Liver (tissue), 9 donors: ENCODE data around the gene PLPP4. TPM values are rescaled to one million over a fixed set of nuclear protein-coding genes. Genes with fewer than 3 reads are reported as not detected.

Experiments used
- DNase-seq: peaks from one replicate; pipeline ENCODE4 v3.0.0-alpha.2; 2017; ENCODE audit warnings: low spot score
- H3K27ac ChIP-seq, 2 donors: one replicate each; pipeline ENCODE4 v1.7.0; 2013; ENCODE audit warnings: inconsistent platforms in 2 of 2, low read length in 2 of 2, control low read depth in 1 of 2, low read depth in 1 of 2, mild to moderate bottlenecking in 1 of 2
- H3K27me3 ChIP-seq, 4 donors: one replicate each; pipeline versions ENCODE4 v1.6.1 to v1.7.0; 2013; ENCODE audit warnings: low read length in 3 of 4, inconsistent platforms in 1 of 4, mild to moderate bottlenecking in 1 of 4, moderate library complexity in 1 of 4; ENCODE audit not compliant: control insufficient read depth in 4 of 4, insufficient read depth in 4 of 4
- H3K36me3 ChIP-seq, 4 donors: one replicate each; pipeline versions ENCODE4 v1.6.1 to v1.7.0; 2013; ENCODE audit warnings: low read length in 3 of 4, mild to moderate bottlenecking in 3 of 4, low read depth in 1 of 4, moderate library complexity in 1 of 4; ENCODE audit not compliant: control insufficient read depth in 4 of 4, insufficient read depth in 3 of 4
- H3K4me1 ChIP-seq, 4 donors: one replicate each; pipeline versions ENCODE4 v1.6.1 to v1.7.0; 2013; ENCODE audit warnings: low read length in 3 of 4, mild to moderate bottlenecking in 3 of 4, moderate library complexity in 1 of 4; ENCODE audit not compliant: control insufficient read depth in 4 of 4, insufficient read depth in 4 of 4
- H3K4me3 ChIP-seq, 3 donors: one replicate each; pipeline versions ENCODE4 v1.6.1 to v1.7.0; 2013; ENCODE audit warnings: low read length in 3 of 3, control low read depth in 1 of 3, low read depth in 1 of 3, mild to moderate bottlenecking in 1 of 3
- H3K9ac ChIP-seq, 2 donors: one replicate each; pipeline ENCODE4 v1.7.0; 2013; ENCODE audit warnings: low read length in 2 of 2, mild to moderate bottlenecking in 2 of 2, moderate library complexity in 2 of 2, control low read depth in 1 of 2, low read depth in 1 of 2
- H3K9me3 ChIP-seq, 4 donors: one replicate each; pipeline versions ENCODE4 v1.6.1 to v1.7.0; 2013; ENCODE audit warnings: low read length in 3 of 4; ENCODE audit not compliant: control insufficient read depth in 4 of 4
- ATF3 ChIP-seq: IDR thresholded peaks from 2 replicates; pipeline ENCODE4 v1.6.1; 2016; ENCODE audit warnings: antibody characterized with exemption
- CTCF ChIP-seq: fragments of 150-350 bp; IDR thresholded peaks from 2 replicates; pipeline ENCODE4 v1.5.1; 2017; ENCODE audit warnings: improper control_type of control experiment, low read depth, low read length; ENCODE audit not compliant: missing input control
- EGR1 ChIP-seq, 2 donors: IDR thresholded peaks; 2 replicates each; pipeline ENCODE4 v1.6.1; 2016 to 2018; ENCODE audit warnings: antibody characterized with exemption in 2 of 2, low read depth in 2 of 2
- FOXA1 ChIP-seq: IDR thresholded peaks from 2 replicates; pipeline ENCODE4 v1.6.1; 2016; ENCODE audit warnings: antibody characterized with exemption
- FOXA2 ChIP-seq: IDR thresholded peaks from 2 replicates; pipeline ENCODE4 v1.6.1; 2016; ENCODE audit warnings: antibody characterized with exemption
- HNF4A ChIP-seq, 2 donors: conservative IDR thresholded peaks; 2 replicates each; pipeline ENCODE4 v1.6.1; 2016; ENCODE audit warnings: antibody characterized with exemption in 2 of 2, mild to moderate bottlenecking in 2 of 2
- HNF4G ChIP-seq: IDR thresholded peaks from 2 replicates; pipeline ENCODE4 v1.6.1; 2016; ENCODE audit warnings: antibody characterized with exemption
- JUND ChIP-seq, 2 donors: IDR thresholded peaks; 2 replicates each; pipeline ENCODE4 v1.6.1; 2016; ENCODE audit warnings: antibody characterized with exemption in 2 of 2
- NR2F2 ChIP-seq: IDR thresholded peaks from 2 replicates; pipeline ENCODE4 v1.6.1; 2016; ENCODE audit warnings: antibody characterized with exemption
- RAD21 ChIP-seq, 2 donors: IDR thresholded peaks; 2 replicates each; pipeline ENCODE4 v1.6.1; 2016; ENCODE audit warnings: antibody characterized with exemption in 2 of 2, mild to moderate bottlenecking in 2 of 2
- REST ChIP-seq: IDR thresholded peaks from 2 replicates; pipeline ENCODE4 v1.6.1; 2016; ENCODE audit warnings: antibody characterized with exemption, mild to moderate bottlenecking
- RXRA ChIP-seq, 2 donors: IDR thresholded peaks; 2 replicates each; pipeline ENCODE4 v1.6.1; 2017 to 2018; ENCODE audit warnings: antibody characterized with exemption in 2 of 2, mild to moderate bottlenecking in 1 of 2
- SP1 ChIP-seq: IDR thresholded peaks from 2 replicates; pipeline ENCODE4 v1.6.1; 2018; ENCODE audit warnings: antibody characterized with exemption, mild to moderate bottlenecking
- TAF1 ChIP-seq: conservative IDR thresholded peaks from 2 replicates; pipeline ENCODE4 v1.6.1; 2016; ENCODE audit warnings: antibody characterized with exemption, mild to moderate bottlenecking
- YY1 ChIP-seq: IDR thresholded peaks from 2 replicates; pipeline ENCODE4 v1.6.1; 2016; ENCODE audit warnings: antibody characterized with exemption, mild to moderate bottlenecking
- ZBTB33 ChIP-seq: IDR thresholded peaks from 2 replicates; pipeline ENCODE4 v1.6.1; 2016; ENCODE audit warnings: antibody characterized with exemption
- WGBS: extraction: QIAGEN DNeasy Blood & Tissue Kit; methylation state at CpG from one replicate; pipeline ENCODE4 v1.1.7; 2013; 5-methylcytosine and 5-hydroxymethylcytosine counted together
- polyA plus RNA-seq, 2 donors: library from polyadenylated mRNA; stranded (reverse) in 1 of 2; unstranded in 1 of 2; fragments of 200-250 nt in 1 of 2; fragments of >200 nt in 1 of 2; fragmentation: Nextera tagmentation in 1 of 2; extraction: Ambion mirVana in 1 of 2; gene quantifications; one replicate each; pipeline versions ENCODE4 v1.2.1 to v1.2.3, GENCODE V29; 2013 to 2015
- total RNA-seq, 2 donors: library from RNA; depleted of rRNA; stranded (reverse); fragments of >200 nt; gene quantifications; one replicate each; pipeline ENCODE4 v1.2.3, GENCODE V29; 2014
- donor health status: healthy.
- donor health status: healthy.
- donor health status: healthy.
- donor health status: healthy.
- donor health status: healthy.

Gene PLPP4
- total and polyA plus RNA-seq, 4 donors = 0.14 to 2.8 (median 0.93) TPM

GRCh38 chr10:120421250-120421649 lies 35.8 kb upstream of the PLPP4 start:
- no peak for DNase-seq
- TF ChIP-seq JUND (IDR thresholded peaks at IDR 0.05) = no peak
- TF ChIP-seq ZBTB33 = no peak
- TF ChIP-seq FOXA1 = no peak
- no peak for TF ChIP-seq YY1
- no peak for TF ChIP-seq SP1
- TF ChIP-seq ATF3 = no peak
- TF ChIP-seq RXRA (IDR thresholded peaks at IDR 0.05) = no peak
- no peak for TF ChIP-seq REST
- TF ChIP-seq CTCF = no peak
- TF ChIP-seq TAF1 = no peak
- no peak for TF ChIP-seq FOXA2
- no peak for TF ChIP-seq EGR1 (IDR thresholded peaks at IDR 0.05; ENCODE audit: low read depth in 2 of 2)
- TF ChIP-seq NR2F2 = no peak
- no peaks in the 10 kb centered on the region for H3K36me3 ChIP-seq
- H3K27me3 ChIP-seq = peaks cover 0 to 9% (median 0%) of the 10 kb centered on the region in 4 donors
- no peak overlapping the region for H3K4me3 ChIP-seq
- 23% methylated on average over 2 of the region's 2 CpGs for WGBS
- no peak overlapping the region for H3K27ac ChIP-seq
- no peaks in the 10 kb centered on the region for H3K4me1 ChIP-seq
- H3K9ac ChIP-seq = no peak overlapping the region
- no peaks in the 10 kb centered on the region for H3K9me3 ChIP-seq

- no peak for DNase-seq
- TF ChIP-seq YY1 (no peak), TAF1 (no peak), CTCF (no peak), RXRA (IDR thresholded peaks at IDR 0.05) (no peak), ZBTB33 (no peak), HNF4G (no peak), REST (no peak), NR2F2 (no peak), HNF4A (conservative IDR thresholded peaks at IDR 0.05) (no peak), FOXA2 (no peak), JUND (IDR thresholded peaks at IDR 0.05) (no peak), RAD21 (IDR thresholded peaks at IDR 0.05) (no peak)
Measured at GRCh38 chr10:120422457-120422856, 34.6 kb upstream of the PLPP4 start.

More at GRCh38 chr10:120422457-120422856, 34.6 kb upstream of the PLPP4 start:
- no peaks in the 10 kb centered on the region for H3K4me1 ChIP-seq
- 79% methylated on average over 7 of the region's 7 CpGs for WGBS
- no peak overlapping the region for H3K9ac ChIP-seq
- no peak overlapping the region for H3K27ac ChIP-seq
- H3K9me3 ChIP-seq = no peaks in the 10 kb centered on the region
- H3K27me3 ChIP-seq = peaks cover 0 to 9% (median 0%) of the 10 kb centered on the region in 4 donors
- H3K4me3 ChIP-seq = no peak overlapping the region
- H3K36me3 ChIP-seq = no peaks in the 10 kb centered on the region
